Measurements from ENCODE around the gene DUOX1. TPM values are rescaled to one million over a fixed set of nuclear protein-coding genes. Genes with fewer than 3 reads are reported as not detected.

Gene DUOX1
- total RNA-seq, 1 donor from 2014 or later, result 327 TPM

DNA sequence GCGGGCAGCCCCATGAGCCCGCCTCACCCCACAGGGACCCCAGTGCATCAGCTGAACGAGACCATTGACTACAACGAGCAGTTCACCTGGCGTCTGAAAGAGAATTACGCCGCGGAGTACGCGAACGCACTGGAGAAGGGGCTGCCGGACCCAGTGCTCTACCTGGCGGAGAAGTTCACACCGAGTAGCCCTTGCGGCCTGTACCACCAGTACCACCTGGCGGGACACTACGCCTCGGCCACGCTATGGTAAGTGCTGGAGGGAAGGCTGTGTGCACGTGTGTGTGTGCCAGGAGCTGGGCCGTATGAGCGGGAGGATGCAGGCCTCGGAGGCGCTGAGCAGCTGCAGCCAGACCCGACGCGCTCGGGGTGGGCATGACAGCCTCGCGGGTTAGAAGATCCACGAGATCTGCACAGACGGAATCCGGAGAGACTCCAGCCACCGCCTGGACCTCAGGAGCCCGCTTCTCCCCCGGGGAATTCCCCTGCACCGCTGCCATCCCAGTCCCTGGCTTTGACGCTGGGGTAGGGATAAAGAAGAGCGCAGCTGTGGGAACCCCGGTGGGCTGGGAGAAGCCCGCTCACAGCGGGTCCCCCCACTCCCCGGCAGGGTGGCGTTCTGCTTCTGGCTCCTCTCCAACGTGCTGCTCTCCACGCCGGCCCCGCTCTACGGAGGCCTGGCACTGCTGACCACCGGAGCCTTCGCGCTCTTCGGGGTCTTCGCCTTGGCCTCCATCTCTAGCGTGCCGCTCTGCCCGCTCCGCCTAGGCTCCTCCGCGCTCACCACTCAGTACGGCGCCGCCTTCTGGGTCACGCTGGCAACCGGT is 13.1 kb upstream of the DUOX1 start:
- H3K27me3 ChIP-seq, result peaks cover 61% of the 10 kb centered on the region
- TF ChIP-seq, protein P1, sequence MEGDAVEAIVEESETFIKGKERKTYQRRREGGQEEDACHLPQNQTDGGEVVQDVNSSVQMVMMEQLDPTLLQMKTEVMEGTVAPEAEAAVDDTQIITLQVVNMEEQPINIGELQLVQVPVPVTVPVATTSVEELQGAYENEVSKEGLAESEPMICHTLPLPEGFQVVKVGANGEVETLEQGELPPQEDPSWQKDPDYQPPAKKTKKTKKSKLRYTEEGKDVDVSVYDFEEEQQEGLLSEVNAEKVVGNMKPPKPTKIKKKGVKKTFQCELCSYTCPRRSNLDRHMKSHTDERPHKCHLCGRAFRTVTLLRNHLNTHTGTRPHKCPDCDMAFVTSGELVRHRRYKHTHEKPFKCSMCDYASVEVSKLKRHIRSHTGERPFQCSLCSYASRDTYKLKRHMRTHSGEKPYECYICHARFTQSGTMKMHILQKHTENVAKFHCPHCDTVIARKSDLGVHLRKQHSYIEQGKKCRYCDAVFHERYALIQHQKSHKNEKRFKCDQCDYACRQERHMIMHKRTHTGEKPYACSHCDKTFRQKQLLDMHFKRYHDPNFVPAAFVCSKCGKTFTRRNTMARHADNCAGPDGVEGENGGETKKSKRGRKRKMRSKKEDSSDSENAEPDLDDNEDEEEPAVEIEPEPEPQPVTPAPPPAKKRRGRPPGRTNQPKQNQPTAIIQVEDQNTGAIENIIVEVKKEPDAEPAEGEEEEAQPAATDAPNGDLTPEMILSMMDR (IDR thresholded peaks at IDR 0.05), result no peak
- H3K36me3 ChIP-seq, result no peaks in the 10 kb centered on the region
- no peak overlapping the region for H3K27ac ChIP-seq
- intact Hi-C loops (cut with DNase I), result no loop called here
- no peaks in the 10 kb centered on the region for H3K9me3 ChIP-seq
- H3K4me3 ChIP-seq, result no peak overlapping the region
- no peak for ATAC-seq
- peaks cover 28% of the 10 kb centered on the region for H3K4me1 ChIP-seq
- peak; percentile 63 for DNase-seq

DNA sequence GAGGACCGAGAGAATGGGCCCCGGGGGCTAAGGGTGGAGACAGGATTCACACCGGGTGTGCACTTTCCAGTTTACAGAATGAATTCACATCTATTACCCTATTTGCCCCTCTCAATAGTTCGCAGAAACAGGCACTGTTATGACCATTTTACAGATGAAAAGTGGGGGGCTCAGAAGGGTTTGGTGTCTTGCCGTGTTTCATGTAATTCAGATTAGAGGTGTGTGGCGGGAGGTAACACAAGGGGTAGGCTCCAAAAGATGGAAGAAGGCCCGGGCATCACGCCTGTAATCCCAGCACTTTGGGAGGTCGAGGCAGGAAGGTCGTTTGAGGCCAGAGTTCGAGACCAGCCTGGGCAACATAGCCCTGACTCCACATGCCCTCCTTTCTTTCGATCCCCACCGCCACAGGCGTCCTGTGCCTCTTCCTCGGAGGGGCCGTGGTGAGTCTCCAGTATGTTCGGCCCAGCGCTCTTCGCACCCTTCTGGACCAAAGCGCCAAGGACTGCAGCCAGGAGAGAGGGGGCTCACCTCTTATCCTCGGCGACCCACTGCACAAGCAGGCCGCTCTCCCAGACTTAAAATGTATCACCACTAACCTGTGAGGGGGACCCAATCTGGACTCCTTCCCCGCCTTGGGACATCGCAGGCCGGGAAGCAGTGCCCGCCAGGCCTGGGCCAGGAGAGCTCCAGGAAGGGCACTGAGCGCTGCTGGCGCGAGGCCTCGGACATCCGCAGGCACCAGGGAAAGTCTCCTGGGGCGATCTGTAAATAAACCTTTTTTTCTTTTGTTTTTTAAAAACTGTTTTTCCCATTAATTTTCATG is 12.3 kb upstream of the DUOX1 start:
- no peak for ATAC-seq
- peaks cover 53% of the 10 kb centered on the region for H3K27me3 ChIP-seq
- no peak overlapping the region for H3K27ac ChIP-seq
- peak overlapping the region; percentile 23 for H3K4me3 ChIP-seq
- no peaks in the 10 kb centered on the region for H3K36me3 ChIP-seq
- intact Hi-C loops (cut with DNase I), result no loop called here
- DNase-seq, result peak; percentile 56
- peaks cover 22% of the 10 kb centered on the region for H3K4me1 ChIP-seq
- TF ChIP-seq, protein P1 (IDR thresholded peaks at IDR 0.05), result no peak
- H3K9me3 ChIP-seq, result no peaks in the 10 kb centered on the region

DNA sequence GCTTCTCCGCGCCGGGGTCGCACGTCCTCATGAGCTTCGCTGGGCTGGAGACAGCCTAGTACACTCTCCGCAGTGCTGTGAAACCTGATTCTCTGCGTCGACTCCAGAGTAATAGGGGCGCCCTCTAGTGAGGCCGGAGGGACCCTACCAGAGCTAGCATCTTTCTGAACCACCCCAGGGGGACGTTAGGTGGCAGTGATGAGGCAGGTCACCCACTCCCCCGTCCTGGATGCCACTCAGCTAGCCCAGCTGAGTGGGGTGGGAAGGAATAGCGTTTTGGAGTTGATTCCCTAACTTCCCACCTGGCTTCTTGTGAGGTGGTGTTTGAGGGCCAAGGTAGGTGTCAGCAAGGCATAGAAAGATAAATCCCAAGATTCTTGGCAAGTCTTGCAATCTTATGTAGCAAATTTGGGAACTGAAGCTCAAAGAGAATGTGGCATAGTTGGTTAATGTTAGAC is 11.6 kb upstream of the DUOX1 start:
- Histone ChIP-seq H3K4me3 (peak overlapping the region; percentile 23), H3K4me1 (peaks cover 17% of the 10 kb centered on the region), H3K36me3 (no peaks in the 10 kb centered on the region), H3K27ac (no peak overlapping the region), H3K27me3 (peaks cover 47% of the 10 kb centered on the region), H3K9me3 (no peaks in the 10 kb centered on the region)
- DNase-seq (peak; percentile 85), ATAC-seq (peak; percentile 92)
- intact Hi-C loops (cut with DNase I), result no loop called here
- TF ChIP-seq, protein P1 (IDR thresholded peaks at IDR 0.05), result peak; percentile 98

DNA sequence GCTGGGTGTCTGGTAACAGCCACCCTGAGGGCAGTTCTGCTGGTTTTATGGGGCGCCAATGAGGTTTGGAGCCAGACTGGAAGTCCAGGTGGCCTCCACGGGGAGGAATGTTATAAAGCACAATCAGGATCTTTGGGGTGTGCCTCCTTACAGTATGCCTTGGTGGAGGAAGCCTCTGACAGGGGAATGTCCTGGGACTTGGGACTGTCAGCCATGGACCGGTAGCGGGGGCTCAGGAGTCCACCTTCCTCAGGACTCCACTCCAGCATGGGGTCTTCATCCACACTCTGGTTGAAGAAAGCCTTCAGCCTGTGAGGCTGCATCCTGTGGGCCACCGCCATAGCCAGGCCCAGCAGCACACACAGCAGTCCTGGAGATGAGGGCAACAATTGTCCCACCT is 10.8 kb upstream of the DUOX1 start:
- TF ChIP-seq, protein P1 (IDR thresholded peaks at IDR 0.05), result no peak
- Histone ChIP-seq H3K4me1 (peaks cover 21% of the 10 kb centered on the region), H3K9me3 (no peaks in the 10 kb centered on the region), H3K27ac (no peak overlapping the region), H3K36me3 (no peaks in the 10 kb centered on the region), H3K4me3 (no peak overlapping the region), H3K27me3 (peaks cover 42% of the 10 kb centered on the region)
- intact Hi-C loops (cut with DNase I), result no loop called here
- DNase-seq (peak; percentile 38), ATAC-seq (no peak)

DNA sequence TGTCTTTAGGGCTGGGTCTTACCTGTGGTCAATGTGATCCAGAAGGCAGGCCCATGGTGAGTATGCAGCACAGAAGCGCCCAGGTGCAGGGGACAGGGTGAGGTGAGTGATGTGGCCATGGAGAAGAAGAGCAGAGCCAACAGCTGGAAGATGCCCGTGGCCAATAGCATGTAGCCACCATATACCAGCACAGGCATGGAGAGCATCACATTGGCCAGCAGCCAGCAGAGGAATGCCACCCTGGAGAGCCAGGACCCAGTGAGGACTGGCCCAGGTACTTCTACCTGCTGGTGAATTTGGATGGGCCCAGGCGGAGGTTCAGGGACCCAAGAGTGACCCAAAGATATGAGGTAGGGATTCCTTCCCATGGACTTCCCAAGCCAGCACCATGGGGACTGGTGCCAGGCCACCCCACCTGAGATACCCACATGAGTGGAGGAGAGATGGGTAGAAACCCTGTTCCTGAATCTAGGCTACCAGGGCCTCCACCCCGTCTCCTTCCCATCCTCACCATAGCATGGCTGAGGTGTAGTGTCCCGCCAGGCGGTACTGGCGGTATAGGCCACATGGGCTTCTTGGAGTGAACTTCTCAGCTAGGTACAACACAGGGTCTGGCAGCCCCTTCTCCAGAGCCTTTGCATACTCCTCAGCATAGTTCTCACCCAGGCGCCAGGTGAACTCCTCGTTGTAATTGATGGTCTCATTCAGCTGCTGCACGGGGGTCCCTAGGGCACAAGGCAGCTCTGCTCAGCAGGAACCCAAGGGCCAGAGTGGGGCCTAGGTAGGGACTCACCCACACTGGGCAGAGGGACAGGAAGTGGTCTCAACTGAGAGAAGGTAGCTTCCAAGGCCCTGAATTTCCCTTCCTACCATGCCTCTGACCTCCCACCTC is 9.5 kb upstream of the DUOX1 start:
- H3K27me3 ChIP-seq, result peaks cover 34% of the 10 kb centered on the region
- no peak overlapping the region for H3K27ac ChIP-seq
- ATAC-seq (no peak), DNase-seq (peak; percentile 52)
- TF ChIP-seq, protein P1 (IDR thresholded peaks at IDR 0.05), result no peak
- H3K9me3 ChIP-seq, result no peaks in the 10 kb centered on the region
- peaks cover 21% of the 10 kb centered on the region for H3K4me1 ChIP-seq
- H3K36me3 ChIP-seq, result no peaks in the 10 kb centered on the region
- no peak overlapping the region for H3K4me3 ChIP-seq
- intact Hi-C loops (cut with DNase I), result no loop called here
